BE2C (cell line): Measurements from ENCODE around the gene CADM1.

Source experiments
- DNase-seq: peaks from one replicate; pipeline ENCODE4 v3.0.0-alpha.2; 2020
- H3K27me3 ChIP-seq: fragments of 250-450 bp; sonication (Bioruptor Pico); 2 replicates; pipeline ENCODE4 v1.5.1; 2020; ENCODE audit warnings: mild to moderate bottlenecking
- H3K36me3 ChIP-seq: fragments of 250-450 bp; sonication (Bioruptor Pico); 2 replicates; pipeline ENCODE4 v1.5.1; 2020; ENCODE audit warnings: mild to moderate bottlenecking
- H3K4me1 ChIP-seq: fragments of 250-450 bp; sonication (Bioruptor Pico); 2 replicates; pipeline ENCODE4 v1.5.1; 2020
- H3K4me3 ChIP-seq: 2 replicates; pipeline ENCODE4 v1.5.1; 2011; ENCODE audit warnings: low read depth, low read length
- H3K9me3 ChIP-seq: fragments of 250-450 bp; sonication (Bioruptor Pico); 2 replicates; pipeline ENCODE4 v1.5.1; 2020
- CTCF ChIP-seq: IDR thresholded peaks from 2 replicates; pipeline ENCODE4 v1.5.1; 2012; ENCODE audit warnings: mild to moderate bottlenecking, low read depth, low read length

The CADM1 gene

GRCh38 chr11:115428306-115428705 is 75.9 kb downstream of the CADM1 start:
- H3K27me3 ChIP-seq: no peaks in the 10 kb centered on the region
- TF ChIP-seq CTCF: no peak
- peaks cover 3% of the 10 kb centered on the region; the same call in 1 of the 2 replicates for H3K36me3 ChIP-seq
- no peak overlapping the region for H3K4me3 ChIP-seq
- H3K4me1 ChIP-seq: peaks cover 23% of the 10 kb centered on the region
- H3K9me3 ChIP-seq: no peaks in the 10 kb centered on the region
- DNase-seq: no peak

GRCh38 chr11:115425816-115426215 is 78.4 kb downstream of the CADM1 start:
- TF ChIP-seq CTCF: no peak
- no peaks in the 10 kb centered on the region for H3K9me3 ChIP-seq
- H3K36me3 ChIP-seq: peaks cover 3% of the 10 kb centered on the region; the same call in 1 of the 2 replicates
- DNase-seq: no peak
- no peak overlapping the region for H3K4me3 ChIP-seq
- peaks cover 31% of the 10 kb centered on the region for H3K4me1 ChIP-seq
- H3K27me3 ChIP-seq: no peaks in the 10 kb centered on the region

GRCh38 chr11:115425250-115425649 is 79.0 kb downstream of the CADM1 start:
- Histone ChIP-seq H3K27me3 (no peaks in the 10 kb centered on the region), H3K36me3 (peaks cover 5% of the 10 kb centered on the region; the same call in 1 of the 2 replicates), H3K4me1 (peaks cover 25% of the 10 kb centered on the region), H3K9me3 (no peaks in the 10 kb centered on the region), H3K4me3 (no peak overlapping the region)
- no peak for DNase-seq
- no peak for TF ChIP-seq CTCF

GRCh38 chr11:115423728-115424459 is 80.3 kb downstream of the CADM1 start:
- no peak for TF ChIP-seq CTCF
- Histone ChIP-seq H3K36me3 (peaks cover 2% of the 10 kb centered on the region; the same call in 1 of the 2 replicates), H3K4me3 (no peak overlapping the region), H3K27me3 (no peaks in the 10 kb centered on the region), H3K9me3 (no peaks in the 10 kb centered on the region), H3K4me1 (peaks cover 25% of the 10 kb centered on the region)
- DNase-seq: no peak

- Histone ChIP-seq H3K9me3 (no peaks in the 10 kb centered on the region), H3K4me1 (peaks cover 35% of the 10 kb centered on the region), H3K36me3 (0 out of 2 replicates have a peak, but pooled peaks cover 2% of the 10 kb centered on the region), H3K27me3 (no peaks in the 10 kb centered on the region), H3K4me3 (no peak overlapping the region)
- no peak for TF ChIP-seq CTCF
- no peak for DNase-seq
Measured at GRCh38 chr11:115421992-115422689, 82.1 kb downstream of the CADM1 start.
